HG03139 (cell line): ENCODE data around the gene NEK5.
"Not testable (repeated sequence)": the region's sequence is repeated elsewhere in the genome, so short reads cannot be mapped to it uniquely, and the experiment has no call there.

Experiments
- ATAC-seq: cut with Tn5 transposase; IDR thresholded peaks from one replicate; pipeline ENCODE4 v1.9.1; 2021; ENCODE audit not compliant: unreplicated experiment

Gene NEK5

DNA sequence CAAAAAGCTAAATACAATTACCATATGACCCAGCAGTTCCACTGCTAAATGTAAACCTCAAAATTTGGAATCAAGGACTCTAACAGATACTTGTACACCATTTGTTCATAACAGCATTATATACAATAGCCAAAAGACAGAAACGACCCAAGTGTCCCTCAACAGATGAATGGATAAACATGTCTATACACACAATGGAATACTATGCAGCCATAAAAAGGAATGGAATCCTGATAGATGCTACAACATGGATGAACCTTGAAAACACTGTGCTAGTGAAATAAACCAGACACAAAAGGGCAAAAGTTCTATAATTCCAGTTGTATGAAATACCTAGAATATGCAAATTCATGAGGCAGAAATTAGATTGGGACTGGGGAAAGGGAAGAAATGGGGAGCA is 18.4 kb upstream of the NEK5 start:
- ATAC-seq = no peak

DNA sequence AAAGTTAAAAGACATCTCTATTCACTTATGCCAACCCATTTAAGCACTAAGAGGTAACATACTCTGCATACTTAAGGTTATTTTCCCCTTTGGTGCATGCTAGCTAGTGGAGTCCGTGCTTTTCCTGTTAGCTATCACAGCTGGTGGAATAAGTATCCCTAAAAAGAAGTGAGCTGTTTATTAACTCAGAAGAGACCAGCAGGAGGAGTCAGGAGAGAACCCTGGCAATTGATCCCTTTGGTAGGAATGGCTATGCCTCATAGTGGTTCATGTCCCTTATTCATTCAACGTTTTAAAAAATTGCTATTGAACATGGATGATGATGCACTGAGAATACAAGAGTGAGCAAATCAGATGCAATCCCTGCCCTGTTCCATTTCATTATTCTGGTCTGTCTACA is 12.4 kb upstream of the NEK5 start:
- no peak for ATAC-seq

DNA sequence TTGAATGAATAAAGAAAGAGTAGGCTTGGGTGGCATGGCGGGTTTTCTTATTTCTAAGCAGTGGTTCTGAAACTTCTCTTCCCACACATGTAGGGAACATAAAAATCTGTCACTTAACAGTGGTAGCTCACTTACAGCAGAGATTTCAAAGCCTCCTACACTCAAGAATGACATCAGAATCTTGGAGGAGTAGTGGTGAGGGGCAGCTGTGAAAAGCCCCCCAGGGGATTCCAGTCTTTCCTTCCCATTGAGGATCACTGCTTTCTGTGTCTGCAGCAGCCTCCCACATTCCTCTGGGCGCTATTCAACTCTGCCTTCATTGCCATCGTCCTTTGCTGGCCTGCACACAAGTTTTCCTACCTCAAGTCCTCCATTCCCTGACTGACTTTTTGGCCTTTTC is 8.6 kb upstream of the NEK5 start:
- ATAC-seq = no peak

GRCh38 chr13:52136763-52137162 is 7.9 kb upstream of the NEK5 start:
- ATAC-seq = no peak

DNA sequence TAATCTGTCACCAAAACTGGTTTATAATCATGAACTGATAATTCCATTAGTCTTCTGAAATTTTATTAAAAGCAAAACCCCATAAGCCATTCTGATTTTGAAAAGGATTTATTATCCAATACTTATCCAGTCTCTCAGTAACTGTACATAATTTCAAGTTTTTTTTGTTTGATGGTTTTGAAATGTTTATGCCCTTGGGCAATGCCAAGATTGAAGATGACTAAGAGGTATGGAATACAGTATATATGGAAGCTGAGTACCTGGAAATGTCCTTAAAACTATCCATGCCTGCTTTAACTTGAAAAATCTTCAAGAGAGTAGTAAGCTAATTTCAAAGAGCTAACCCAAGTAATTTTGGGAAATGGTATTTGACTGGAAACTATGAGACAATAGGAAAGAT is 1.8 kb upstream of the NEK5 start:
- no peak for ATAC-seq

- ATAC-seq = no peak
Measured at GRCh38 chr13:52127783-52128702, 830 bp downstream of the NEK5 start.

DNA sequence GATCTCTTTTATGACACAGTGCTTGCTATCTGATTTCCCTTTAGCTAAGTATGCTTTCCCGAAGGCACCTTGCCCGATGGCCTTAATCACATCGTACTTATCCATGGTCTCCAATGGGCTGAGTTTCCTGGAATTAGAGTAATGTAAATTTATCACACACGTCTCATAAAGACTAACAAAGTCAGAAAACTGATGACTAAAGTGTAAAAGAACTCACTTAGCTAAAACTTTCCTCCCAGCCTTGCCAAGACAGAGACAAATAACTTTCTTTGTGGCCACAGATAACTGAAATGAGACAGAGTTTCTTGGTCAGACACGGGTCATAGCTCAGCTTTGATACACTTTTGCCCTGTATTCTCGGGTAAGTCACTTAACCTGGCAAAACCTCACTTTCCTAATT is 1.5 kb downstream of the NEK5 start:
- no peak for ATAC-seq

GRCh38 chr13:52125547-52125946 is 3.3 kb downstream of the NEK5 start:
- no peak for ATAC-seq

- no peak for ATAC-seq
Measured at GRCh38 chr13:52118595-52118994, 10.3 kb downstream of the NEK5 start.

DNA sequence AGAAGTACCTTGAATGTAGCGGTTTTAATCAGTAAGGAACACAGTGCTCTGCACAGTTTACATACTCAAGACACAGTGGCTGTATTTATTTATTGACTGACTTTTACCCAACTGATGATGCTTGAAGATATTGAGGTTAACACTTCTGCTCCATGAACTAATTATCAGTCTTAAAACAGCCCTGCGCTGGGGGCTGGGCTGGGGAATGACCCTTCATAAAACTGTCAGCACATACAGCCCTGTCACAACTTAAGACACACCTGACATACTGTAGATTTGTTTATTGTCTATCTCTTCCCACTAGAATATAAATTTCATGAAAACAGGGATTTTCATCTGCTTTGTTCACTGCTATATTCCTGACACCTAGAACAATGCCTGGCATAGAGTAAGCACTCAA is 10.8 kb downstream of the NEK5 start:
- ATAC-seq = no peak

DNA sequence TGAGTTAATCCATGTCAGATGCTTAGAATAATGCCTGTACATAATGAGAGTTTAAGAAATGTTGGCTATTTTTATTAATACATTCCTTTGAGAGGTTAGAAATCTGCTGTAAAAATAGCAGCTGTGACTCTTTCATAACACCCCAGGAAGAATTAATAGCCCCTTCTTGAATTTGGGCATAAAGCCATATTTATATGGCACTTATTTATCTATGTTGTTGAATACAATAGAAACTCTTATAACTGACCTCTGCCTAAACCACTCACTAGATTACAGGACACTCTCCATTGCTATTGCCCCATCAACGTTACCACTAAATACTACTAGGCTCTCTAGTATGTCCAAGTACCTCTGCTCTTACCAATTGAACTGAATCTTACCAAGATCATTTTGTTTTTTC is 16.3 kb downstream of the NEK5 start:
- ATAC-seq = no peak

- ATAC-seq = no peak
Measured at GRCh38 chr13:52109116-52109670, 19.7 kb downstream of the NEK5 start.

DNA sequence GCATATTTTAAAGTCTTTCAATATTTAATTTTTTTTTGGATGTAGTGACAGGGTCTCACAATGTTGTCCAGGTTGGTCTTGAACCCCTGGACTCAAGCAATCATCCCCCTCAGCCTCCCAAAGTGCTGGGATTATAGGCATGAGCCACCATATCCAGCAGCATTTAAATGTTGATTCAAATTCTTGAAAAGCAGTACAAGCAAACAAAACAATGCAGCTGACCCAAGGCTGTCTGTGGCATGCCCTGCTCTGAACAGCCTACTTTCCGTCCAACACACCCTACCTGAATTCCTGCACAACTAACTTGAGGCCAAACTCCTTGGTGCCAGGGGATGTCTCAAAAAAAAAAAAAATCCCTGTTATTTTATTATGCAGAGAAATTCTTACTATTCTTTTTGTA is 23.0 kb downstream of the NEK5 start:
- ATAC-seq = no peak

GRCh38 chr13:52104624-52105023 is 24.2 kb downstream of the NEK5 start:
- ATAC-seq = no peak

GRCh38 chr13:52103386-52103785 is 25.5 kb downstream of the NEK5 start:
- no peak for ATAC-seq

- not testable (repeated sequence) for ATAC-seq
Measured at GRCh38 chr13:52102423-52102822, 26.4 kb downstream of the NEK5 start.

GRCh38 chr13:52097197-52097596 is 31.7 kb downstream of the NEK5 start:
- ATAC-seq = no peak

DNA sequence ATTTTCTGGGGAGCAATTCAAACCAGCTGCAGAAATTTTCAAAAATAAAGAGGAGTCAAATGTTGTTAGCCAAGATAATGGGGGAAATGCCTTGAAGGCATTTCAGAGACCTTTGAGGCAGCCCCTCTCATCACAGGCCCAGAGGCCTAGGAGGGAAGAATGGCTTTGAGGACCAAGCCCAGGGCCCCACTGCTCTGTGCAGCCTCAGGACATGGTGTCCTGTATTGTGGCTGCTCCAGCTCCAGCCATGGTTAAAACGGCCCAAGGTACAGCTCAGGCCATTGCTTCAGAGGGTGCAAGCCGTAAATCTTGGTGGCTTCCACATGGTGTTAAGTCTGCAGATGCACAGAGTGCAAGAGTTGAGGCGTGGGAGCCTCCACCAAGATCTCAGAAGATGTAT is 32.1 kb downstream of the NEK5 start:
- ATAC-seq = no peak

- ATAC-seq = no peak
Measured at GRCh38 chr13:52096062-52096461, 32.8 kb downstream of the NEK5 start.

DNA sequence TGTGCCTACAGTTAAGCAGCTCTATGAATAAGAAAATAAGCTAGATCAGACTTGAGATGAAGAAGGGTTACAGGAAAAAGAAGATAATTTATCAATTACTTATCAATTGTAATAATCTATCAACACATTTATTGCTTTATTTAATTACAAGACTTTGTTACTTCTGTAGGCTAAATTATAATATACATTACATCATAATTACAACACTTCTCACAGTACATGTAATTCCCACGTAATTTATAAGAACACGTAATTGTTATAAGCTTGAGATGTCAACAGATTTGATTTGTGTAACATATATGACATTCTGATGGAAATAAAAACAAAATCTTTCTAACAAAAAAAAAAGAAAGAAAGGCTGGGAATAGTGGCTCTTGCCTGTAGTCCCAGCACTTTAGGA is 36.8 kb downstream of the NEK5 start:
- no peak for ATAC-seq

DNA sequence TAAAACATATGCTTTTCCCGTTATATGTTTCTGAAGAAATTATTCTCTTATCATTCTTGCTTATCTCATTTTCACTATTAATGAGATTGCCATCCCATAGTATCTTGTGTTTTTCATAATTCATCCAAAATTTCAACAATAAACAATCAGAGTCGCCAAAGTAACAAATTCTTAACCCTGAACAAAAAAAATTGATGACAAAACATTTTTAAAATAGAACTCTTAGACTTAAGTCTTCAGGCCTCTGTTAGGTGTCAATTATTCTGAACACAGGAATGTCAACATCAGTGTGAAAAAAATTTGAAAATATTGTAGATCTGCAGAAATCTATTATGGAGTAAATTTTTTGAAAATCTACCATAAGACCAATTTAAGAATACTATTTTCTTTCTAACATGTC is 37.4 kb downstream of the NEK5 start:
- ATAC-seq = no peak

- ATAC-seq = no peak
Measured at GRCh38 chr13:52085421-52085820, 43.5 kb downstream of the NEK5 start.

GRCh38 chr13:52084981-52085380 is 43.9 kb downstream of the NEK5 start:
- not testable (repeated sequence) for ATAC-seq
